ENCODE measurements around the gene HDAC9. TPM values are rescaled to one million over a fixed set of nuclear protein-coding genes. Genes with fewer than 3 reads are reported as not detected.

HDAC9 gene
- polyA plus RNA-seq (2011; rRNA removed) (1.8 and 2.1 TPM in 2 replicates), polyA minus RNA-seq (2011; rRNA and poly(A)+ RNA removed) (6.9 and 8.0 TPM in 2 replicates)

DNA sequence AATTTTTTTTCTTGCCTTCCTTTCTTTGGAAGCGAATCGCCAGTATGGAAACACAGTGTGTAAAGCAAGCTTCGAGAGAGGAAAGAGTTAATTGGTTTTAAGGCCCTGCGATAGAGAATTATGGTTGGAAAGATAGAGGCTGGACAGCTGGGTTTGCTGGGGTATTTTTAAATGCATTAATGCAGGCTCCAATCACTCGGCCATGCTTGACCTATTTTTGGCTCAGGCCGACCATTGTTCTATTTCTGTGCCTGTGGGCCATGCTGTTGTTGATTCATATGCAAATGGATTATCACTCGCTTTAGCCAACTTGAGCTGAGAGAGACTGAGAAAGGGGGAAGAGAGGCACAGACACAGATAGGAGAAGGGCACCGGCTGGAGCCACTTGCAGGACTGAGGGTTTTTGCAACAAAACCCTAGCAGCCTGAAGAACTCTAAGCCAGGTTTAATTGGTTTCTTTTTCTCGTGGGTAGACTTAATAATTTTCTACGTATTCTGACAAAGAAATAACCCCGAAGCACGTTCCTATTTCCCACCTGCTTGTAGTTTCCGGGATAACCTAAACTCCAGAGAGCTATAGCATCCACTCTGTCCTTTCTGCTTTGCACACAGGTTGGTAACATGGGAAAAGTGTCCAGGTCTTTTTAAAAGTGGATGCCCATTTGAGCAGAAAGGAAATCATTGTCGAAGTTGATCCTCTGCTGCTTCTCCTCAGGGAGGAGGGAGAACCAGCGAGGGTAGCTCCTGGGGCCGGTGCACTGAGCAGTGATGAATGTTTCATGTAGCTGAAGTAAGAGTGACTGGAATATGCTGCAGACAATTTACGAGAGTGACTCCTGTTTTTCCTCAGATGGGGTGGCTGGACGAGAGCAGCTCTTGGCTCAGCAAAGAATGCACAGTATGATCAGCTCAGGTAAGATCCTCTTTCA is at the start of gene HDAC9:
Gene HDAC9 (plus strand): TSS at position 338 of the 929 bp plus-strand sequence. CDS start 554 bp downstream, at position 892.
- POLR2A ChIA-PET = no interaction called here
- CTCF ChIA-PET = interaction anchor here (1.5 kb wide), 1 partner anchor 139 kb away, joined by 5 read pairs; no protein-coding TSS in a partner anchor
- Histone ChIP-seq H3K27me3 (ENCODE audit: control insufficient read depth, insufficient read depth, low read length) (no peaks in the 10 kb centered on the region), H3K4me3 (ENCODE audit: low read depth, low read length) (peak within 1 kb of the TSS; percentile 26), H3K27ac (ENCODE audit: low read depth, low read length) (peak within 1 kb of the TSS; percentile 31), H3K9me3 (ENCODE audit: control insufficient read depth, insufficient read depth, low read length) (no peaks in the 10 kb centered on the region)
- TF ChIP-seq, protein P1, sequence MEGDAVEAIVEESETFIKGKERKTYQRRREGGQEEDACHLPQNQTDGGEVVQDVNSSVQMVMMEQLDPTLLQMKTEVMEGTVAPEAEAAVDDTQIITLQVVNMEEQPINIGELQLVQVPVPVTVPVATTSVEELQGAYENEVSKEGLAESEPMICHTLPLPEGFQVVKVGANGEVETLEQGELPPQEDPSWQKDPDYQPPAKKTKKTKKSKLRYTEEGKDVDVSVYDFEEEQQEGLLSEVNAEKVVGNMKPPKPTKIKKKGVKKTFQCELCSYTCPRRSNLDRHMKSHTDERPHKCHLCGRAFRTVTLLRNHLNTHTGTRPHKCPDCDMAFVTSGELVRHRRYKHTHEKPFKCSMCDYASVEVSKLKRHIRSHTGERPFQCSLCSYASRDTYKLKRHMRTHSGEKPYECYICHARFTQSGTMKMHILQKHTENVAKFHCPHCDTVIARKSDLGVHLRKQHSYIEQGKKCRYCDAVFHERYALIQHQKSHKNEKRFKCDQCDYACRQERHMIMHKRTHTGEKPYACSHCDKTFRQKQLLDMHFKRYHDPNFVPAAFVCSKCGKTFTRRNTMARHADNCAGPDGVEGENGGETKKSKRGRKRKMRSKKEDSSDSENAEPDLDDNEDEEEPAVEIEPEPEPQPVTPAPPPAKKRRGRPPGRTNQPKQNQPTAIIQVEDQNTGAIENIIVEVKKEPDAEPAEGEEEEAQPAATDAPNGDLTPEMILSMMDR (IDR thresholded peaks at IDR 0.05; ENCODE audit: low read depth, low read length) = no peak
- no peak for DNase-seq (ENCODE audit: low read depth, low spot score)

DNA sequence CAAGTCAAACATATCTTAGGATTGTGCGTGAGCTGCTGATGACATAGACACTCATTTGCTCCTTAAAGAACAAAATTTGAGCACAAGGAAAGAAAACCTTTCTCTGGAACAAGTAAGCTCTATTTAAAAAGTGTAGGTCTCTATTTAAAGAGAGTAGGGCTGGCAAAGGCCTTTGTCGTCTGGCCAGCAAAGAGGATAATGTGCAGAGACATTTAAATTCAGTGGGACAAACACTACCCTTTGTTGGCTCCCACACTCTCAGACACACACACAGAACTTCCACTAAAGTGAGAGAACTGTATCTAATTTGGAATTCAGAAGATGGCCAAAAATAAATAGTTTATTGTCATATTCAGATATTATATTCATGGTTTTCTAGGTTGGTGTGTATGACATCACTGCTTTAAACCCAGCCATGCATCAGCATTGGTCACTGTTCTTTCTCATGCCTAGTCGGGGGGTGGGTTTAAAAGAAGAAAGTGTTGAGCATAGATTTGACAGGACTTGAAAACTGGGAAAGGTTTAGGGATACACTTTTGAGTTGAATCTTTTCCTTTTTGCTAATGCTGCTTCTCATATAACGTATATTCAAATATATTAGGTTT is 49.5 kb upstream of the HDAC9 start:
- H3K27ac ChIP-seq (ENCODE audit: low read depth, low read length) = no peak overlapping the region
- no peak overlapping the region for H3K4me3 ChIP-seq (ENCODE audit: low read depth, low read length)
- TF ChIP-seq, protein P1 (IDR thresholded peaks at IDR 0.05; ENCODE audit: low read depth, low read length) = no peak
- CTCF ChIA-PET = interaction anchor here (0.5 kb wide), 1 partner anchor 11 kb away, joined by 3 read pairs; no protein-coding TSS in a partner anchor
- no peaks in the 10 kb centered on the region; the same call in 1 of the 2 replicates for H3K9me3 ChIP-seq (ENCODE audit: control insufficient read depth, insufficient read depth, low read length)
- DNase-seq (ENCODE audit: low read depth, low spot score) = no peak
- POLR2A ChIA-PET = no interaction called here
- no peaks in the 10 kb centered on the region for H3K27me3 ChIP-seq (ENCODE audit: control insufficient read depth, insufficient read depth, low read length)

DNA sequence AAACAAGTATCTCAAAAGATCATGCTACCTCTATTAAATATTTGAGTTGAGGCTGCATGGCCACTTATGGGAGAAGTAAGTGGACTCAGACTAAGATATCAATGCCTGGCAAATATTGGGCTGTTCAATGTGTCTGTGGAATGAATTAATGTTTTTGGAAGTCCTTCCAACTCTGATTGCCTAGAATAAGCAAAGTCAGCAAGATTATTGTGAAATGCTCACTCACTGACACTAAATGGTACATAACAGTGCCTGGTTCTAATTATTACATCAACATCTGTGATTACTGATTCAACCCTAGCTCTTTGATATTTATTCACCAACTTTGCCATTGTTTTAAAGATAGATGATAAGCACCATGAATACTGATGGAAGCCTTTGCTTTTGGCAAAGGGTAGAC is 45.5 kb upstream of the HDAC9 start:
- Histone ChIP-seq H3K27me3 (ENCODE audit: control insufficient read depth, insufficient read depth, low read length) (no peaks in the 10 kb centered on the region), H3K4me3 (ENCODE audit: low read depth, low read length) (no peak overlapping the region), H3K9me3 (ENCODE audit: control insufficient read depth, insufficient read depth, low read length) (no peaks in the 10 kb centered on the region; the same call in 1 of the 2 replicates), H3K27ac (ENCODE audit: low read depth, low read length) (no peak overlapping the region)
- no peak for DNase-seq (ENCODE audit: low read depth, low spot score)
- POLR2A ChIA-PET = no interaction called here
- TF ChIP-seq, protein P1 (IDR thresholded peaks at IDR 0.05; ENCODE audit: low read depth, low read length) = no peak
- CTCF ChIA-PET = interaction anchor here (0.6 kb wide), 1 partner anchor 298 kb away, joined by 4 read pairs; no protein-coding TSS in a partner anchor

DNA sequence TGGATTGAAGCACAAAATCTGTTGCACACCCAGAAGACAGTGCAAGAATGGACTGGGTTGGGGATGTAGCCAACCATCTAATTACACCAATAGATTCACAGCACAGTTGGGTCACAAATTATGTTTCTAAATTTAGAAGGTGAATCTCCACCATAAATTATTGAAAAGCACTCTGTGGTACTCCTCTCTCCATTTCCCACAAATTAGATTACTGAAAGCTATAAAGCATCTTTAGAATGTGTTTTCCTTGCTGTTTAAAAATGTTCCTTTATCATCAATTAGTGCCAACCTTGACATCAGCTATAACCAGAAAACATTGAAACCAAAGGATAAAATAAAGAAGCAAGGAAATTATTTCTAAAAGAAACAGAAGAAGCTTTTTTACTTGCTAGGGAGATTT is 39.9 kb upstream of the HDAC9 start:
- ChIA-PET CTCF (interaction anchor here (1.1 kb wide), 1 partner anchor 103 kb away, joined by 3 read pairs; no protein-coding TSS in a partner anchor), POLR2A (no interaction called here)
- Histone ChIP-seq H3K27me3 (ENCODE audit: control insufficient read depth, insufficient read depth, low read length) (no peaks in the 10 kb centered on the region), H3K4me3 (ENCODE audit: low read depth, low read length) (no peak overlapping the region), H3K27ac (ENCODE audit: low read depth, low read length) (no peak overlapping the region), H3K9me3 (ENCODE audit: control insufficient read depth, insufficient read depth, low read length) (no peaks in the 10 kb centered on the region)
- TF ChIP-seq, protein P1 (IDR thresholded peaks at IDR 0.05; ENCODE audit: low read depth, low read length) = no peak
- DNase-seq (ENCODE audit: low read depth, low spot score) = no peak

All from AG04450 (cell line).